Upper lobe of right lung (tissue), 1 donor: ENCODE results near the gene AQP5. TPM values are rescaled to one million over a fixed set of nuclear protein-coding genes. Genes with fewer than 3 reads are reported as not detected.
"Not testable (repeated sequence)": the region's sequence is repeated elsewhere in the genome, so short reads cannot be mapped to it uniquely, and the experiment has no call there.

Experiments used
- ATAC-seq: fragments of 200-7000 bp; cut with Tn5 transposase; one replicate; pipeline ENCODE4 v1.9.1; 2020; ENCODE audit warnings: mild to moderate bottlenecking, moderate library complexity
- DNase-seq: peaks from one replicate; pipeline ENCODE4 v3.0.0-alpha.2; 2020
- H3K27ac ChIP-seq: fragments of 200-600 bp; one replicate; pipeline ENCODE4 v1.8.0; 2022
- H3K27me3 ChIP-seq: fragments of 200-600 bp; one replicate; pipeline ENCODE4 v1.8.0; 2022; ENCODE audit warnings: mild to moderate bottlenecking
- H3K36me3 ChIP-seq: fragments of 200-600 bp; one replicate; pipeline ENCODE4 v1.8.0; 2022
- H3K4me1 ChIP-seq: fragments of 200-600 bp; one replicate; pipeline ENCODE4 v1.8.0; 2022
- H3K4me3 ChIP-seq: fragments of 200-600 bp; one replicate; pipeline ENCODE4 v1.8.0; 2022; ENCODE audit warnings: mild to moderate bottlenecking
- H3K9me3 ChIP-seq: fragments of 200-600 bp; one replicate; pipeline ENCODE4 v1.8.0; 2022
- CTCF ChIP-seq: fragments of 200-600 bp; IDR thresholded peaks from one replicate; pipeline ENCODE4 v1.8.0; 2022; ENCODE audit warnings: antibody characterized with exemption
- intact Hi-C: fragments of 100-400 bp; cut with DNase I; formaldehyde crosslinking; loops from one replicate; pipeline ENCODE4 v1.11.0; 2022
- total RNA-seq: library from RNA; stranded (reverse); fragmentation: NEBNext Ultra II Directional; extraction: Animal tissue kit (Norgen Biotek cat#: 25700); gene quantifications from one replicate; pipeline ENCODE4 v1.2.1, GENCODE V29; 2021
- donor health status: DM: no; HTN: yes; CAD: no; lungs with severe emphysema.

The AQP5 gene
- total RNA-seq, 1 donor from 2014 or later = 14.3 TPM

- Histone ChIP-seq H3K27me3 (no peaks in the 10 kb centered on the region), H3K4me3 (no peak overlapping the region), H3K9me3 (no peaks in the 10 kb centered on the region), H3K27ac (no peak overlapping the region), H3K36me3 (peaks cover 11% of the 10 kb centered on the region), H3K4me1 (peaks cover 13% of the 10 kb centered on the region)
- intact Hi-C loops = no loop called here
- ATAC-seq (peak; percentile 80), DNase-seq (no peak)
- TF ChIP-seq CTCF = no peak
Measured at GRCh38 chr12:49987625-49988303, 26.1 kb downstream of the AQP5 start.

- peaks cover 17% of the 10 kb centered on the region for H3K36me3 ChIP-seq
- H3K4me1 ChIP-seq, H3K27me3 ChIP-seq, H3K4me3 ChIP-seq, DNase-seq, H3K27ac ChIP-seq, ATAC-seq, intact Hi-C loops, H3K9me3 ChIP-seq: not testable (repeated sequence)
Measured at GRCh38 chr12:49989400-49989799, 27.7 kb downstream of the AQP5 start.

- Histone ChIP-seq H3K4me3 (no peak overlapping the region), H3K36me3 (peaks cover 20% of the 10 kb centered on the region), H3K27ac (peak overlapping the region; percentile 21), H3K9me3 (no peaks in the 10 kb centered on the region), H3K27me3 (no peaks in the 10 kb centered on the region), H3K4me1 (peaks cover 2% of the 10 kb centered on the region)
- ATAC-seq (peak; percentile 56), DNase-seq (no peak)
- intact Hi-C loops = no loop called here
- no peak for TF ChIP-seq CTCF
Measured at GRCh38 chr12:49990273-49990672, 28.6 kb downstream of the AQP5 start.

GRCh38 chr12:49998453-49998852 is 36.8 kb downstream of the AQP5 start:
- no peak for TF ChIP-seq CTCF
- ATAC-seq (no peak), DNase-seq (no peak)
- intact Hi-C loops = no loop called here
- Histone ChIP-seq H3K4me3 (no peak overlapping the region), H3K27ac (no peak overlapping the region), H3K4me1 (no peaks in the 10 kb centered on the region), H3K9me3 (no peaks in the 10 kb centered on the region), H3K27me3 (no peaks in the 10 kb centered on the region), H3K36me3 (peaks cover 19% of the 10 kb centered on the region)

- Histone ChIP-seq H3K9me3 (no peaks in the 10 kb centered on the region), H3K27me3 (no peaks in the 10 kb centered on the region), H3K36me3 (peaks cover 9% of the 10 kb centered on the region), H3K4me3 (no peak overlapping the region), H3K4me1 (peaks cover 6% of the 10 kb centered on the region), H3K27ac (no peak overlapping the region)
- no peak for ATAC-seq
- DNase-seq = no peak
- TF ChIP-seq CTCF = no peak
- intact Hi-C loops = no loop called here
Measured at GRCh38 chr12:50003595-50003994, 41.9 kb downstream of the AQP5 start.

- Histone ChIP-seq H3K36me3 (no peaks in the 10 kb centered on the region), H3K9me3 (no peaks in the 10 kb centered on the region), H3K27me3 (no peaks in the 10 kb centered on the region), H3K27ac (no peak overlapping the region), H3K4me1 (peaks cover 6% of the 10 kb centered on the region), H3K4me3 (no peak overlapping the region)
- TF ChIP-seq CTCF = no peak
- DNase-seq (no peak), ATAC-seq (no peak)
- intact Hi-C loops = no loop called here
Measured at GRCh38 chr12:50004696-50005095, 43.0 kb downstream of the AQP5 start.
